H7 (cell line): ENCODE data around the gene MYO1G. TPM values are rescaled to one million over a fixed set of nuclear protein-coding genes. Genes with fewer than 3 reads are reported as not detected.
"Not testable (repeated sequence)": the region's sequence is repeated elsewhere in the genome, so short reads cannot be mapped to it uniquely, and the experiment has no call there.

Source experiments
- DNase-seq: peaks from one replicate; pipeline ENCODE4 v3.0.0; 2012
- H3K27me3 ChIP-seq: 2 replicates; pipeline ENCODE4 v1.6.0; 2011; ENCODE audit warnings: mild to moderate bottlenecking, low read length; ENCODE audit not compliant: control insufficient read depth, insufficient read depth
- H3K36me3 ChIP-seq: replicated peaks from 2 replicates; pipeline ENCODE4 v1.5.1; 2011; ENCODE audit warnings: low read length; ENCODE audit not compliant: control insufficient read depth, insufficient read depth
- H3K4me3 ChIP-seq: 2 replicates; pipeline ENCODE4 v1.5.1; 2011; ENCODE audit warnings: low read depth, mild to moderate bottlenecking, control low read depth, low read length, moderate library complexity; ENCODE audit not compliant: insufficient read depth
- total RNA-seq: library from RNA; depleted of rRNA; stranded (reverse); fragments of >200 nt; shearing (Covaris generic); gene quantifications from 2 replicates; pipeline ENCODE4 v1.2.3, GENCODE V29; 2014; rRNA removed

Gene MYO1G
- not detected in 2 replicates for total RNA-seq

DNA sequence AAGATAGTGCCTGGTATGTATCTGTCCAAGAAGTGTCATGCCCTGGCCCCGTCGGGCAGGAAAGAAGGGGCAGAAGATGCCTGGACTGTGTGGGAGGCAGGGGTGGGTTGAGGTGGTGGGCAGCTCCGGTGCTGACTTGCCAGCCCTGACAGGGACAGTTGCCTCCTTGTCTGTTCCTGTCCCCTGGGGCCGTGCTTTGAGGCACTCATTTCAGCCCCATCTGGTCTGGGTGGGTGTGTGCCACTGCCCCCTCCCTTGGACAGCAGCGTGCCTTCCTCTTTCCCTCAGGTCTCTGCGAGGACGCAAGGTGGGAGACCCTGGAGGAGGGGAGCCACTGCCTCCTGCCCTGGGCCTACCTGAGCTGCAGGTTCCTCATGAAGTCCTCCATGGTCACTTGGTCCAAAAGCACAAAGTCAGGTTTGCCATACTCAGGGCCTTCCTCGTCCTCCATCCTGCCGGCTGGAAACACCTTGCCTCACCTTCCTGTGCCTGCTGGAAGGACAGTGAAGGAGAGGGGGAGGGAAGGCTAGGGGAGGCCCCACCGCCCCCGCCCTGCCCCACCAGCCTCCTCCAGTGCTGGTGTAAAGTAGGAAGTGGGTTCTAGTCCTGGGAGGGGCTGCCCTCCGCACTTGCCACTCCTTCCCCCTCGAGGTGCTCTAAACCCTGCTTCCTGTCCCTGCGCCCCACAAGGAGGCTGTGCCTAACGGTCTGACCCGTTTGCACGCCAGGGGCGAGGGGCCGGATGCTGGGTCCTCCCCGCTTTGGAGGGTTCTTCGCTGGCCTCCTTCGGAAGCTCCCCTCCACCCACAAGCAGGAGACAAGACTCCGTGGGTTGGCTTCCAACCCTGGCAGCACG lies at the start of gene MYO1G:
Gene MYO1G, minus strand, starts transcription at position 505 of the 856 bp plus-strand sequence. Its CDS starts 54 bp downstream, at position 451.
- no peak within 1 kb of the TSS for H3K4me3 ChIP-seq
- peaks cover 15% of the 10 kb centered on the region for H3K36me3 ChIP-seq
- DNase-seq: peak; percentile 35
- H3K27me3 ChIP-seq: no peaks in the 10 kb centered on the region

DNA sequence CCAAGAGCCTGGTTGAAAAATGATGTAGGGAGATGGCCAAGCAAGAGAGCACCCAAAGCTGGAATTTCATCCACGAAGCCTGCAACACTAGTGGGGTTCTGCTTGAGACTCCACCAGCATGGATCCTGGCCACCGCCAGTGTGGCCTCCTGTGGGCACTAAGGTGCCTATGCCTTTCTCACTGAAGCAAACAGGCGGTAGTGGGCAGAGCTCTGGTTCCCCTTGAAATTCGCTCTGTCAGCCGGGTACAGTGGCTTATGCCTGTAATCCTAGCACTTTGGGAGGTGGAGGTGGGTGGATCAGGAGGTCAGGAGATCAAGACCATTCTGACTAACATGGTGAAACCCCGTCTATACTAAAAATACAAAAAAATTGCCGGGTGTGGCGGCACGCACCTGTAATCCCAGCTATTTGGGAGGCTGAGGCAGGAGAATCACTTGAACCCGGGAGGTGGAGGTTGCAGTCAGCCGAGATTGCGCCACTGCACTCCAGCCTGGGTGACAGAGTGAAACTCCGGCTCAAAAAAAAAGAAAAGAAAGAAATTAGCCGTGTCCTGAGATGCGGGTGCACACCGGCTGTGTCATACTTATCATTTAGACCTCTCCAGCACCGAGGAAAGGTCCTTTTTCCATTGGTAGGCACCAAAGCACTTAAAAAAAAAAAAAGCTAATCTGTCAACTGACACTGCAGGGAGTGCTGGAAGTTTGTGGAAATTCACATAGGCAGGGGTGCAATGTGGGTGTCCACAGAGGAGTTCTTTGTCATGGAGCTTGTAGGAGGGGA lies 49.5 kb upstream of the MYO1G start:
- Histone ChIP-seq H3K4me3 (no peak overlapping the region), H3K36me3 (no peaks in the 10 kb centered on the region; the same call in 1 of the 2 replicates), H3K27me3 (no peaks in the 10 kb centered on the region)
- no peak for DNase-seq

DNA sequence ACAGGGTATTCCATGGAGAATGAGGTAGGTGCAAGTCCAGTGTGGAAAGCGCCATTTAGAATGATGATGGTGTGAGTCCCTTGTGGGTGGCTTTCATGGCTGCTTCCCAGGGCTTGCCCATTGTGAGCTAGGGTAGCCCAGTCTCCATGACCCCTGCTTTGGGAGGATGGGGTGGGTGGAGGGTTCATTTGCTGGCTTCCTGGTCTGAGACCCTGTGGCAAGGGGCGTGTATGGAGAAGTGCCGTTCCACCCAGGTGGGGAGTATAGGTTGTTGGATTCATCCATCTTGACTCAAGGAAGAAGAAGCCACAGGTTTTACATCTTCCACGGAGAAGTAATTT lies 48.9 kb upstream of the MYO1G start:
- Histone ChIP-seq H3K36me3 (no peaks in the 10 kb centered on the region; the same call in 1 of the 2 replicates), H3K27me3 (no peaks in the 10 kb centered on the region), H3K4me3 (no peak overlapping the region)
- DNase-seq: no peak

DNA sequence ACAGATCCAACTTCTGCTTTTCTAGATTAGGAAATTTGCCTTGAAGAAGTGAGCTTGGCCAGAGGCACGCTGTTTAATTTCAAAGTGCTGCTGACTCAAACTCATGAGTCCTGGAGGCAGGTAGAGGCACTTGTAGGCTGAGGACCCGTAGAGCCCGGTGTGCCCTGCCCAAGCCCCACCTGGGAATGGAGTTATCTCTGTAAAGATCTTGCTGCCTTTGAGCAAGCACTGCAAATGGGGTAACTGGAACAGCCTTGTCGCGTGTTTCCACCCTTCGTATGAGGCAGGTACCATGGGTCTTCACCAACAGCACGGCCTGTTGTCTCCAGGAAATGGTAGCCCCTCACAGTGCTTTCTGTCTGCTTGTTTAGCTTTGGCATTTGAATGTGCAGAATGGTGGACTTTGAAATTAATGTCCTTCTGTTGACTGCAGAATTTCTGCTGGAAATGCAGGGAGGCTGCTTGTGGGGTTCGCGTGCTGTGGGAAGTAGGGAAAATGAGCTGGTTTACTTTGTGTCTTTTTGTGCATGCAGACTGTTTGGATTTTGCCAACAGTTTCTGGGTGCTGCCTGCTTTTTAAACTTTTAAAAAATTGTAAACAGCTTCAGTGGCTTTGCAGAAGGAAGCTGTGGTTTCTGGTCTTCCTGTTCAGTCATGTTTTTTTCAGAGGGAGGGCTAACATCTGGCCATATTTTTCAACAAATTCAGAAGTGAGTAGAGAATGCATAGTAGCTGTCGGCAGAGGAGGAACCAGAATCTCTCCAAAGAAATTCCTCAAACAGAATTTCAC lies 48.4 kb upstream of the MYO1G start:
- no peaks in the 10 kb centered on the region; the same call in 1 of the 2 replicates for H3K36me3 ChIP-seq
- no peak overlapping the region for H3K4me3 ChIP-seq
- no peak for DNase-seq

DNA sequence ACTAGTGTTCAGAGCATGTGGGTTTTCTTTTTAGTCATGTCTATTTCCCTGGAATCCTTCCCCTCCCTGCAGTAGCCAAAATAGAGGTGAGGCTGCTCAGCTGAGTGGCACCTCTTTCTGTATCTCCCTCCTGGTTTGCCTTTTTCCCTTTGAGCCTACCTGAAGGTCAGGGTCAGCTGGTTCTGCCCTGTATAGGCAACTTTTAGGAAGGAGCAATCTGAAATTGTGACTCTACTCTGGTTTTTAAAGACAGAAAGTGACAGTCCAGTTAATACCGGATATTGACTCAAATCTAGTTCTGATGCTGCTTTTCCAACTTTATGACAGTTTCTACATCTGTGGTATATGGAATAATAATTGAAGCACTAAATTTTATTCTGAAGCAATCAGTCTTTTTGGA lies 47.2 kb upstream of the MYO1G start:
- Histone ChIP-seq H3K27me3 (no peaks in the 10 kb centered on the region), H3K36me3 (no peaks in the 10 kb centered on the region; the same call in 1 of the 2 replicates), H3K4me3 (no peak overlapping the region)
- no peak for DNase-seq

More for the DNA sequence above, 48.4 kb upstream of the MYO1G start:
- no peaks in the 10 kb centered on the region for H3K27me3 ChIP-seq

DNA sequence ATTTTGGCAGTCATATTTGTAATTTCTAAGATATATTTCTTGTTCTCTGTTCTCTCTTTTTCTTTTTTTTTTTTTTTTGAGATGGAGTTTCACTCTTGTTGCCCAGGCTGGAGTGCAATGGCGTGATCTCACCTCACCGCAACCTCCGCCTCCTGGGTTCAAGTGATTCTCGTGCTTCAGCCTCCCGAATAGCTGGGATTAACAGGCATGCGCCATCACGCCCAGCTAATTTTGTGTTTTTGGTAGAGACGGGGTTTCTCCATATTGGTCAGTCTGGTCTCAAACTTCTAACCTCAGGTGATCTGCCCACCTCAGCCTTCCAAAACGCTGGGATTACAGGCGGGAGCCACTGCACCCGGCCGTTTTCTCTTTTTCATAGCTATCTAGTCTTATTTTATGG lies 46.7 kb upstream of the MYO1G start:
- not testable (repeated sequence) for DNase-seq, H3K4me3 ChIP-seq, H3K36me3 ChIP-seq, H3K27me3 ChIP-seq

DNA sequence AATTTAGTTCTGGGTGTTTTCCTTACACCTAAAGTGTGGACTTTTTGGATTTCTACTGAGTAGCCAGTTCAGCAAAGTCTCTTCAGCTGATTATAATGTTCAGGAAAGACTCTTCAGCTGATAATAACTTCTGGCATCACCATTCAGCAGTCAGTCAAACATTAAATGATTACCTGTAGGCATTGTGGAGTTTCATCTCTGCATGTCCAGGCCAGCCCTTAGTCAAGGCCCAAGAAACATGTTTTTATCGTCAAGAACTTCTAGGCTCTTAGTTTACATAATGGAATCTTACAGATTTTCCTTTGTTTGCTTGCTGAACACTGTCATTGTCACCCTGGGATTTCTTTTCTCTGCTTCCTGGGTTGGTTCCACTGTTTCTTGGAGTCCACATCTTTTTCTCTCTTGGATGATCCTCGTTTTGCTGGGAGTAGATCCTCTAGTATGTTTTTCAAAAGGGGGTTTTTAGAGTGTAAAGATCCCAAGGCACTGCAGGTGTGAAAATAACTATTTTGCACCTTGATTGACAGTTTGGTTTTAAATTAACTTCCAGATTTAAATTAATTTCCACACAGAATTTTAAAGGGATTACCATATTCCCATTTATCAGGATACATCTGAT lies 45.4 kb upstream of the MYO1G start:
- Histone ChIP-seq H3K27me3 (no peaks in the 10 kb centered on the region), H3K36me3 (no peaks in the 10 kb centered on the region; the same call in 1 of the 2 replicates), H3K4me3 (no peak overlapping the region)
- no peak for DNase-seq

DNA sequence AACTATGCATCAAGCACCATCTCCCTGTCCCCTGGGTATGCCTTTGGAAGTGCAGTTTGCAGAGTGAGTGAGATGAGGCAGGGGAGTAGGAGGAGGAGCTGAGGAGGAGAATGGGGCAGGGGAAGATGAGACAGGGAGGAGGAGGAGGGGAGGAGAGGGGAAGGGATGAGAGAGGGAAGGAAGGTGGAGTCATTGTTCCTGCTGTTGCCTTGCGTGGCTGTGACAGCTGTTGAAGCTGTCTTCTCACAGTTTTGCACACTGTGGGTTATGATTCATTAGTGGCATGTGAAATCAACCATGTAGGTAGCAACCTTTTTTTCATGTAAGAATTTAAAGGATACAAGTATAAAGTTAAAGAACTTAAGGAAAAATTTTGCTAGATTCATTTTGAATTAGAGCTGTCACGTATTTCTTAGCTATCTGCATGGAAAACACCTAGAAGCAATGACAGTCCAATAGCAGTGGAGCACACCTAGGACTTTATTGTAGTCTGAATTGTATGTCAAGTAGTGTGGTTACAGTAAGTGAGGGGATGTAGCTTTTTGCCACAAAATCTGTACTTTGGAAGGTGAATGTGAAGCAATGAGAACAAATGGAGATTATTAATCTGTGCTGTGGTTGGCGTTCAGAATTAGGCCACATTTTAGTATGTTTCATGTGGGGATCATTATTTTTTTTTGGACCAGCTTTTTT lies 42.9 kb upstream of the MYO1G start:
- H3K36me3 ChIP-seq: no peaks in the 10 kb centered on the region; the same call in 1 of the 2 replicates
- no peak overlapping the region for H3K4me3 ChIP-seq
- no peak for DNase-seq

DNA sequence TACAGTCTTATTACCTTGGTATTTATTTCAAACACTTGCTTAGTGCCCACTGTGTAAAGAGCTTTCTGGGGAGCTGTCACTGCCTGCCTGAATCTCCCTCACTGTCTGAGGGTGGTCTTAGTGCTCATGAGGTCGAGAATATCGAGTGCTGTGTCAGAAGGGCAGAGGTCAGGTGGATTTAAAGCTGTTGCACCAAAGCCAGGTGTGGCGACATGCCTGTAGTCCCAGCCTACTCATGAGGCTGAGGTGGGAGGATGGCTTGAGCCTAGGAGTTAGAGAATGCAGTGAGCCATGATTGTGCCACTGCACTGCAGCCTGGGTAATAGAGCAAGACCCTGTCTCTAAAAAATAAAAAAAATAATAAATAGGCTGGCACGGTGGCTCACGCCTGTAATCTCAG lies 42.1 kb upstream of the MYO1G start:
- no peak overlapping the region for H3K4me3 ChIP-seq
- no peaks in the 10 kb centered on the region for H3K27me3 ChIP-seq
- no peaks in the 10 kb centered on the region; the same call in 1 of the 2 replicates for H3K36me3 ChIP-seq
- no peak for DNase-seq

More for the DNA sequence above, 42.9 kb upstream of the MYO1G start:
- H3K27me3 ChIP-seq: no peaks in the 10 kb centered on the region

DNA sequence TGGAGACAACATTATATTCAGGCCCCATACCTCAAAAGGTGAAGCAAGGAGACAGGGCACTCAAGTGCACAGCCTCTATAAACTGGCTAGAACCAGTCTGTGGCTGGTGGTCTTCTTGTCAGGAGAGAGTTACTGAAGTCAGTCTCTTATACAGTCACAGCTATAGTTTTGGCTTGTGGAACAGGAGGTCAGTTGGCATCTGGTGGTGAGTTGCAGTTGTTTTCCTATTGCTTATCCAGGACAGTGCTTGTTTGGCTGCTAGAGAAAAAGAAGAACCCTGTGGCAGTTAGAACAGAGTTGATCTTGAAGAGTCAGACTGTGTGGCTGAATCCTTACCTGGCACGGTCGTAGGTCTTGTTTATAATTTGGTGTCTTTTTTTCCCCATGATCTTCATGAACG lies 38.4 kb upstream of the MYO1G start:
- Histone ChIP-seq H3K4me3 (no peak overlapping the region), H3K36me3 (no peaks in the 10 kb centered on the region; the same call in 1 of the 2 replicates), H3K27me3 (no peaks in the 10 kb centered on the region)
- DNase-seq: no peak

DNA sequence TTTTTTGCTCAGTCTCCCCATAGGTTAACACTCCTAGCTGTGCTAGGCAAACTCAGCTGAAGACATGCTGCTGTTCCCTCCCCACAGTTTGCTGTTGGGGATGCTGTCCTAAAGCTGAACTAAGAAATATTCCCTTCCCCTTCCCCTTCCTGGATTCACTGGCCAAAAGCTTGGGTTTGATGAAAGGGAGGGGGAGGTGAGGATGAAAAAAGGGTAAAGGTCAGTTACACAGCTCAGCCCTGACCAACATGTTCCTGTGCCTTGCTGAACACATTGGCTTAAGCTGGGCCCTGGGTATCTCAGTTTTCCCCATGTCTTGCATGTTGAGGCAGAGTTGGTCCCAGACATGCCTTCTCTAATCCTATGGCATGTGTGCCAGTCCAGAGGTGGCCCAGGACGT lies 36.5 kb upstream of the MYO1G start:
- no peak for DNase-seq
- H3K36me3 ChIP-seq: no peaks in the 10 kb centered on the region; the same call in 1 of the 2 replicates
- no peaks in the 10 kb centered on the region for H3K27me3 ChIP-seq
- H3K4me3 ChIP-seq: no peak overlapping the region

DNA sequence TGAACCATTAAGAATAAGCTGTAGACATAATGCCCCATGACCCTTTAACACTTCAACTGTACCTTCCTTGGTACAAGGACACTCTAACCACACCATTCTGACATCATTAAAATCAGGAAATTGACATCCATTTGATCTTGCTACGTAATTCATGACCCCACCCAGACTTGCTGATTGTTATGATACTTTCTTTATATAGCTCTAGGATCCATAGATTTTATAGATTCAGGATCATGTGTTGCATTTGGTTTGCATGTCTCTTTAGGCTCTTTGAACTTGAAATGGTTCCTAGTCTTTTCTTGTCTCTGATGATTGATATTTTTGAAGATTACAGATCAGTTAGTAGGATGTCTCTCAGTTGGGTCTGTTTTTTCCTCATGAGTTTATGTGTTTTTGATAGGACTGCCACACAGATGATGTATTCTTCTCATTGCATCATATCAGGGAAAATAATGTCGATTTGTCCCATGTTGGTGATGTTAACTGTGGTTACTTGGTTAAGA lies 34.7 kb upstream of the MYO1G start:
- no peak overlapping the region for H3K4me3 ChIP-seq
- no peaks in the 10 kb centered on the region; the same call in 1 of the 2 replicates for H3K36me3 ChIP-seq
- no peaks in the 10 kb centered on the region for H3K27me3 ChIP-seq
- no peak for DNase-seq

DNA sequence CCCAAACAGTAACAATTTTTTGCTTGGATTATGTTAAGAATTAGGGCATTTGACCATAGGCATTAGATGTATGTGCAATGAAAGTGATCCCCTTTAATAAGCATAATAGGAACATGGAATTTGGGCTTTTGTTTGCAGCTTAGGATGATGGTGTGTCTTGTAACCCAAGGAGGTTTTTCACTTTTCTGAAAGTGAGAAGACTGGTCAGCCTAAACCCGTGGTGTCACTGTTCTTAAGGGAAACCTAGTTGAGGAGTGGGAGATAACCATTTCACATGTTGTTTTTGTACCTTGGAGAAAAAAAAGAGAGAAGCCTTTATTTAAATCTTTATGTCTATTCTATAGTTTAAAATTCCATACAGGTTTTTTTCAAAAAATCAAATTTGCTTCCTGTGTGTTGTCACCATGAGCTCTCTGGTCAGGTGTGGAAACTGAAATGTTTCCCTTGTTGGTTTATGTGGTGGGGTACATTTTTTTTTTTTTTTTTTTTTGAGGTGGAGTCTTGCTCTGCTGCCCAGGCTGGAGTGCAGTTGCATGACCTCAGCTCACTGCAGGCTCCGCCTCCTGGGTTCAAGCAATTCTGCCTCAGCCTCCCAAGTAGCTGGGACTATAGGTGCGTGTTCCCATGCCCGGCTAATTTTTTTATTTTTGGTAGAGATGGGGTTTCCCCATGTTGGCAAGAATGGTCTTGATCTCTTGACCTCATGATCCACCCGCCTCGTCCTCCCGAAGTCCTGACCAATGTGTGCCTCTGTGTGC lies 28.9 kb upstream of the MYO1G start:
- no peak for DNase-seq
- Histone ChIP-seq H3K36me3 (no peaks in the 10 kb centered on the region), H3K4me3 (no peak overlapping the region), H3K27me3 (no peaks in the 10 kb centered on the region)
